ENCODE measurements around the gene RGN.

Gene RGN

GRCh38 chrX:47068720-47069119 lies 9.5 kb upstream of the RGN start:
- Histone ChIP-seq H3K36me3 (replicated peaks; ENCODE audit: low read depth, low read length) (no peaks in the 10 kb centered on the region), H4K20me1 (ENCODE audit: insufficient read depth, low read length) (no peaks in the 10 kb centered on the region), H3K79me2 (ENCODE audit: low read length) (no peaks in the 10 kb centered on the region), H3K4me1 (ENCODE audit: low read length) (no peaks in the 10 kb centered on the region), H3K4me2 (ENCODE audit: low read length) (no peak overlapping the region), H3K4me3 (ENCODE audit: low read length) (no peak overlapping the region), H3K9me3 (ENCODE audit: insufficient read depth, low read length) (no peaks in the 10 kb centered on the region), H3K27ac (ENCODE audit: low read length) (no peak overlapping the region), H3K9ac (ENCODE audit: low read length) (no peak overlapping the region), H2AFZ (ENCODE audit: low read depth, low read length) (no peak overlapping the region), H3K27me3 (ENCODE audit: low read depth, low read length) (no peaks in the 10 kb centered on the region)
- TF ChIP-seq CTCF (IDR thresholded peaks at IDR 0.05; ENCODE audit: low read depth, low read length) (no peak), EZH2phosphoT487 (IDR thresholded peaks at IDR 0.05; ENCODE audit: low read depth) (no peak)

- Histone ChIP-seq H4K20me1 (ENCODE audit: insufficient read depth, low read length) (no peaks in the 10 kb centered on the region), H3K4me1 (ENCODE audit: low read length) (no peaks in the 10 kb centered on the region), H3K27ac (ENCODE audit: low read length) (no peak overlapping the region), H3K79me2 (ENCODE audit: low read length) (no peaks in the 10 kb centered on the region), H3K27me3 (ENCODE audit: low read depth, low read length) (no peaks in the 10 kb centered on the region), H3K4me3 (ENCODE audit: low read length) (no peak overlapping the region), H2AFZ (ENCODE audit: low read depth, low read length) (no peak overlapping the region), H3K4me2 (ENCODE audit: low read length) (no peak overlapping the region), H3K9me3 (ENCODE audit: insufficient read depth, low read length) (no peaks in the 10 kb centered on the region), H3K36me3 (replicated peaks; ENCODE audit: low read depth, low read length) (no peaks in the 10 kb centered on the region), H3K9ac (ENCODE audit: low read length) (no peak overlapping the region)
- TF ChIP-seq EZH2phosphoT487 (IDR thresholded peaks at IDR 0.05; ENCODE audit: low read depth) (no peak), CTCF (IDR thresholded peaks at IDR 0.05; ENCODE audit: low read depth, low read length) (no peak)
Measured at GRCh38 chrX:47080215-47080914, 2.1 kb downstream of the RGN start.

GRCh38 chrX:47080915-47081236 lies 2.6 kb downstream of the RGN start:
- H4K20me1 ChIP-seq (ENCODE audit: insufficient read depth, low read length): no peaks in the 10 kb centered on the region
- H3K4me2 ChIP-seq (ENCODE audit: low read length): no peak overlapping the region
- H3K9me3 ChIP-seq (ENCODE audit: insufficient read depth, low read length): no peaks in the 10 kb centered on the region
- H3K79me2 ChIP-seq (ENCODE audit: low read length): no peaks in the 10 kb centered on the region
- no peak overlapping the region for H2AFZ ChIP-seq (ENCODE audit: low read depth, low read length)
- no peak overlapping the region for H3K9ac ChIP-seq (ENCODE audit: low read length)
- H3K36me3 ChIP-seq (replicated peaks; ENCODE audit: low read depth, low read length): no peaks in the 10 kb centered on the region
- TF ChIP-seq EZH2phosphoT487 (IDR thresholded peaks at IDR 0.05; ENCODE audit: low read depth) (no peak), CTCF (IDR thresholded peaks at IDR 0.05; ENCODE audit: low read depth, low read length) (no peak)
- H3K27ac ChIP-seq (ENCODE audit: low read length): no peak overlapping the region
- H3K4me3 ChIP-seq (ENCODE audit: low read length): no peak overlapping the region
- H3K4me1 ChIP-seq (ENCODE audit: low read length): no peaks in the 10 kb centered on the region
- no peaks in the 10 kb centered on the region for H3K27me3 ChIP-seq (ENCODE audit: low read depth, low read length)

- H3K4me2 ChIP-seq (ENCODE audit: low read length): no peak overlapping the region
- no peaks in the 10 kb centered on the region for H4K20me1 ChIP-seq (ENCODE audit: insufficient read depth, low read length)
- H3K4me3 ChIP-seq (ENCODE audit: low read length): no peak overlapping the region
- H3K36me3 ChIP-seq (replicated peaks; ENCODE audit: low read depth, low read length): no peaks in the 10 kb centered on the region
- H3K27me3 ChIP-seq (ENCODE audit: low read depth, low read length): no peaks in the 10 kb centered on the region
- TF ChIP-seq EZH2phosphoT487 (IDR thresholded peaks at IDR 0.05; ENCODE audit: low read depth): no peak
- TF ChIP-seq CTCF (IDR thresholded peaks at IDR 0.05; ENCODE audit: low read depth, low read length): no peak
- no peak overlapping the region for H3K27ac ChIP-seq (ENCODE audit: low read length)
- H3K9ac ChIP-seq (ENCODE audit: low read length): no peak overlapping the region
- no peaks in the 10 kb centered on the region for H3K4me1 ChIP-seq (ENCODE audit: low read length)
- no peaks in the 10 kb centered on the region for H3K9me3 ChIP-seq (ENCODE audit: insufficient read depth, low read length)
- H3K79me2 ChIP-seq (ENCODE audit: low read length): no peaks in the 10 kb centered on the region
- no peak overlapping the region for H2AFZ ChIP-seq (ENCODE audit: low read depth, low read length)
Measured at GRCh38 chrX:47091149-47091775, 13.0 kb downstream of the RGN start.
